Activated naive CD4-positive, alpha-beta T cell treated with anti-CD3 and anti-CD28 coated beads, Interleukin-2, amount 10 ng/mL, durations not matched to agents 7 days and 5 days (primary cell): Measurements from ENCODE around the gene FRAS1.
"Not testable (repeated sequence)": the region's sequence is repeated elsewhere in the genome, so short reads cannot be mapped to it uniquely, and the experiment has no call there.

ENCODE experiments used
- CTCF ChIA-PET: fragments of 350-600 bp; sonication (Branson Sonifier 250); formaldehyde crosslinking; loops from one replicate; lab custom pipeline; 2021; ENCODE audit warnings: antibody characterized with exemption; lab: Charles Lee
- DNase-seq: peaks from one replicate; pipeline ENCODE4 v3.0.0-alpha.2; 2020
- H3K27ac Mint-ChIP-seq: one replicate; pipeline ENCODE4 v1.8.0; 2021; ENCODE audit warnings: mild to moderate bottlenecking, moderate library complexity, mixed read lengths
- H3K27me3 Mint-ChIP-seq: one replicate; pipeline ENCODE4 v1.8.0; 2021; ENCODE audit warnings: mild to moderate bottlenecking, mixed read lengths
- H3K36me3 Mint-ChIP-seq: one replicate; pipeline ENCODE4 v1.8.0; 2021; ENCODE audit warnings: mixed read lengths
- H3K4me1 Mint-ChIP-seq: one replicate; pipeline ENCODE4 v1.8.0; 2021; ENCODE audit warnings: mixed read lengths
- H3K4me3 Mint-ChIP-seq: one replicate; pipeline ENCODE4 v1.8.0; 2021; ENCODE audit warnings: mild to moderate bottlenecking, moderate library complexity, mixed read lengths
- H3K9me3 Mint-ChIP-seq: one replicate; pipeline ENCODE4 v1.8.0; 2021; ENCODE audit warnings: mixed read lengths

The FRAS1 gene

GRCh38 chr4:78545275-78546246 is 488.4 kb downstream of the FRAS1 start:
- Mint-ChIP-seq H3K4me3 (no peak overlapping the region), H3K27me3 (peaks cover 26% of the 10 kb centered on the region), H3K4me1 (no peaks in the 10 kb centered on the region), H3K27ac (no peak overlapping the region), H3K9me3 (no peaks in the 10 kb centered on the region), H3K36me3 (no peaks in the 10 kb centered on the region)
- no peak for DNase-seq
- CTCF ChIA-PET, result no interaction called here

DNA sequence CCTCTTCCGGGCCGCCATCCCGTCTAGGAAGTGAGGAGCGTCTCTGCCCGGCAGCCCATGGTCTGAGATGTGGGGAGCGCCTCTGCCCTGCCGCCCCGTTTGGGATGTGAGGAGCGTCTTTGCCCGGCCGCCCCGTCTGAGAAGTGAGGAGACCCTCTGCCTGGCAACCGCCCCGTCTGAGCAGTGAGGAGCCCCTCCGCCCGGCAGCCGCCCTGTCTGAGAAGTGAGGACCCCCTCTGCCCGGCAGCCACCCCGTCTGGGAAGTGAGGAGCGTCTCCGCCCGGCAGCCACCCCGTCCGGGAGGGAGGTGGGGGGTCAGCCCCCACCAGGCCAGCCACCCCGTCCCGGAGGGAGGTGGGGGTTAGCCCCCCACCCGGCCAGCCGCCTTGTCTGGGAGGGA is 490.8 kb downstream of the FRAS1 start:
- peaks cover 13% of the 10 kb centered on the region for H3K4me1 Mint-ChIP-seq
- DNase-seq, H3K36me3 Mint-ChIP-seq, H3K27ac Mint-ChIP-seq, H3K4me3 Mint-ChIP-seq, H3K9me3 Mint-ChIP-seq, CTCF ChIA-PET: not testable (repeated sequence)
- H3K27me3 Mint-ChIP-seq, result peaks cover 38% of the 10 kb centered on the region

- H3K27ac Mint-ChIP-seq, H3K4me3 Mint-ChIP-seq, H3K9me3 Mint-ChIP-seq, H3K36me3 Mint-ChIP-seq, CTCF ChIA-PET, DNase-seq: not testable (repeated sequence)
- Mint-ChIP-seq H3K4me1 (peaks cover 17% of the 10 kb centered on the region), H3K27me3 (peaks cover 34% of the 10 kb centered on the region)
Measured at GRCh38 chr4:78548889-78549288, 491.8 kb downstream of the FRAS1 start.

GRCh38 chr4:78551420-78552351 is 494.6 kb downstream of the FRAS1 start, which contains the start of gene ANXA3:
TSS of gene ANXA3 (plus strand) at chr4:78551770. CDS start at chr4:78554474, 2,704 bp downstream.
- Mint-ChIP-seq H3K4me1 (peaks cover 17% of the 10 kb centered on the region), H3K27me3 (peaks cover 41% of the 10 kb centered on the region), H3K4me3 (peak within 1 kb of the TSS; percentile 77), H3K36me3 (peaks cover 3% of the 10 kb centered on the region), H3K27ac (no peak within 1 kb of the TSS), H3K9me3 (no peaks in the 10 kb centered on the region)
- DNase-seq, result peak; percentile 48
- CTCF ChIA-PET, result interaction anchor here (1.0 kb wide), 1 partner anchor 59 kb away, joined by 4 read pairs; no protein-coding TSS in a partner anchor

DNA sequence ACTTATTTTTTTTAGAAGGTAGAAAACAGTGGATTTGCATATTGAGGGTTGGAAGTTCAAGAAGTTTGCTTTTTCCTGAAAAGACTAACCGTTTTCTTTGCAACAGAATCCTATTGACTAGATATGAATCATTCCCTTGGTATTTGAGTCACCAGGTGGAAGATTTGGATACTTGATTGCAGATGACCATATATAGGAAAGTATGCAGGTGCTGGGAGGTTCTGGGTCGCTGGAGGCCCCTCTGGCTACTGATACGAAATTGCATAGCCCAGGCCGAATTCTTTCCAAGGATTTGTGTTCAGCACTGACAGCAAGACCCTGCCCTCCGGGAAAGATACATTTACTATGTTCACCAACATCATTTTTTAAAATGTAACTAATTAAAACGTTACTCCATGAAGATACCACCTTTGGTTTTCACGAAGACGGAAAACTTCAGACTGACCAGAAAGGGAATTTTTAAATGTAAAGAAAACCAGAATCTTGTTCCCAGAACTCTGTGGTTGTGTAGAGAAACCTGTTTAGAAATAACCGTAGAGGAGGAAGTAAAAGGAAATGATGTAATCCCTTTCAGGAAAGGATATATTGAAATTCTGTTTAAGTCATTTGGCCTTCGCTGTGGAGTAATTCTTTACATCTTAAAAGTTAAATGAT is 495.4 kb downstream of the FRAS1 start:
- no peak overlapping the region for H3K27ac Mint-ChIP-seq
- no peak for DNase-seq
- CTCF ChIA-PET, result no interaction called here
- peaks cover 2% of the 10 kb centered on the region for H3K9me3 Mint-ChIP-seq
- peak overlapping the region; percentile 16 for H3K4me3 Mint-ChIP-seq
- peaks cover 3% of the 10 kb centered on the region for H3K36me3 Mint-ChIP-seq
- peaks cover 17% of the 10 kb centered on the region for H3K4me1 Mint-ChIP-seq
- H3K27me3 Mint-ChIP-seq, result peaks cover 47% of the 10 kb centered on the region

DNA sequence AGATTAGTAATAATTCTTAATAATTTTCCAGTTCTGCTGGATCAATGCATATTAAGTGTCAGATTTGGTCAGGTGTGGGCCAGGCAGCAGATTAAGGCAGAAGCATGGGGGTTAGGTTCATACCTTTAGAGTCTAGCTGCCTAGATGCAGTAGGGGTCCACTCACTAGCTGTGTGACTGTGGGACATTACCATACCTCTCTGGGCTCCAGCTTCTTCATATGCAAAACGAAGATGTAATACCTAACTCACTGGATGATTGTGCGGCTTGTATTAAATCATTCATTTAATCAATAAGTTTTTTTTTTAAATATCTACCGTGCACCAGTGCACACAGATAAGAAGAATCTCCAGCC is 495.9 kb downstream of the FRAS1 start:
- no peak for DNase-seq
- peaks cover 2% of the 10 kb centered on the region for H3K9me3 Mint-ChIP-seq
- CTCF ChIA-PET, result no interaction called here
- H3K27ac Mint-ChIP-seq, result no peak overlapping the region
- H3K36me3 Mint-ChIP-seq, result peaks cover 3% of the 10 kb centered on the region
- H3K4me1 Mint-ChIP-seq, result peaks cover 17% of the 10 kb centered on the region
- no peak overlapping the region for H3K4me3 Mint-ChIP-seq
- H3K27me3 Mint-ChIP-seq, result peaks cover 43% of the 10 kb centered on the region

DNA sequence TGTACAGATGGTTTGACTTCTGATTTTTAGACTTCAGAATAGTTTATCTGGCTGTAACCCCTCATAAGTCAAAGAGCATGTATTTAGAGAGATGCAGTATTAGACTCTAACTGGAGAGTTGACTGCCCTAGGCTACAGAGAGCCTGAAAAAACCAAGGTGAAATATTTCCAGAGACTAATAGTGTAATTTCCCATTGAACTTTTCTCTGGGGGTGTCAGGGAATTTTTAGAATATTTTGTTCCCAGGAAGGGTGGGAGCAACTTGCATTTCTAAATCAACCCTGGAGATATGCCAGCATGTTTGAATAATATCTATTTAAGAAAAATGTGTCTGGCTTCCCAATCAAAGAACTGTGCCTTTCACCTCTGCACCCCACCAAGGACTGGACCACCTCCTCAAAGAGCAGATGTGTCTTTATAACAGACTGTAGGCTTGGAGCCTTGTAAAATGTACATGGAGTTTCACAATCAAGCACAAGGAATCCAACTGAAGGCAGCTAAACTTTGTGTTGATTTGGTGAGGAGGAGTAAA is 496.5 kb downstream of the FRAS1 start:
- Mint-ChIP-seq H3K27ac (no peak overlapping the region), H3K4me3 (no peak overlapping the region), H3K27me3 (peaks cover 43% of the 10 kb centered on the region), H3K36me3 (peaks cover 3% of the 10 kb centered on the region), H3K9me3 (peaks cover 2% of the 10 kb centered on the region), H3K4me1 (peaks cover 17% of the 10 kb centered on the region)
- CTCF ChIA-PET, result no interaction called here
- no peak for DNase-seq

DNA sequence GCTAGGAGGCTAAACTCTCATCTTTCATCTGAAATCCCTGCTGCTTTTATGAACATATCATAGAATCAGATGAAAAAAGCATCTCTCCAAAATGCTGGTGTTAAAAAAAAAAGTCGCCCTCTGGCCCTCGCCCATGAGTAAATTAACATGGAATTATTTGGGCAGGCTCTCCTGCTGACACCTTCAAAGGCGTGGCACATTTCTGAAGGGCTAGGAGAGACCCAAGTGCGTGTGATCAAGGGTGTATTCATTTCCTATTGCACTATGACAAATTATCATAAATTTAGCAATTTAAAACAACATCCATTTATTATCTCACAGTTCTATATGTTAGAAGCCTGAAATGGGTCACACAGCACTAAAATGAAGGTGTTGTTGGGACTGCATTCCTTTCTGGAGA is 499.5 kb downstream of the FRAS1 start:
- CTCF ChIA-PET, result no interaction called here
- Mint-ChIP-seq H3K27ac (no peak overlapping the region), H3K27me3 (peaks cover 36% of the 10 kb centered on the region)

DNA sequence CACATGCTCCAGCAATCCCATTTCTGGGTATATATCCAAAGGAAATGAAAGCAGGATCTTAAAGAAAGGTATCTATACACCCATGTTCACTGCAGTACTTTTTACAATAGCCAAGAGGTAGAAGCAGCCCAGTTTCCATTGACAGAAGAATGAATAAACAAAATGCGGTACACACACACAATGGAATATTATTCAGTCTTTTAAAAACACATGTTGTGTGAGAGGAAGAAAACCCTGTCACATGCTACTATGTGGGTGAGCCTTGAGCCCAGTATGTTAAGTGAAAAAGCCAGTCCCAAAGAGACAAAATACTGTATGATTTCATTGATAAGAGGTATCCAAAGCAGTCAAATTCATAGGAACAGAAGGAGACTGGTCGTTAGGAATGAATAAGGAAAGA is 500.7 kb downstream of the FRAS1 start:
- H3K27me3 Mint-ChIP-seq, result peaks cover 26% of the 10 kb centered on the region

More for the DNA sequence above, 499.5 kb downstream of the FRAS1 start:
- Mint-ChIP-seq H3K36me3 (no peaks in the 10 kb centered on the region), H3K4me1 (peaks cover 11% of the 10 kb centered on the region), H3K4me3 (no peak overlapping the region), H3K9me3 (peaks cover 2% of the 10 kb centered on the region)
- no peak for DNase-seq

GRCh38 chr4:78558410-78558809 is 501.3 kb downstream of the FRAS1 start:
- H3K4me3 Mint-ChIP-seq, result no peak overlapping the region
- no peaks in the 10 kb centered on the region for H3K4me1 Mint-ChIP-seq
- CTCF ChIA-PET, result no interaction called here
- H3K27me3 Mint-ChIP-seq, result peaks cover 30% of the 10 kb centered on the region
- H3K9me3 Mint-ChIP-seq, result peaks cover 2% of the 10 kb centered on the region
- no peaks in the 10 kb centered on the region for H3K36me3 Mint-ChIP-seq
- no peak overlapping the region for H3K27ac Mint-ChIP-seq
- no peak for DNase-seq

More for the DNA sequence above, 500.7 kb downstream of the FRAS1 start:
- Mint-ChIP-seq H3K4me3 (no peak overlapping the region), H3K9me3 (peaks cover 2% of the 10 kb centered on the region), H3K4me1 (peaks cover 5% of the 10 kb centered on the region), H3K27ac (no peak overlapping the region), H3K36me3 (no peaks in the 10 kb centered on the region)
- CTCF ChIA-PET, result no interaction called here
- DNase-seq, result no peak

GRCh38 chr4:78560296-78560963 is 503.3 kb downstream of the FRAS1 start:
- Mint-ChIP-seq H3K4me3 (no peak overlapping the region), H3K27me3 (peaks cover 26% of the 10 kb centered on the region), H3K27ac (no peak overlapping the region), H3K36me3 (no peaks in the 10 kb centered on the region), H3K9me3 (peaks cover 2% of the 10 kb centered on the region), H3K4me1 (no peaks in the 10 kb centered on the region)
- no peak for DNase-seq
- CTCF ChIA-PET, result no interaction called here

- CTCF ChIA-PET, result interaction anchor here (0.5 kb wide), 1 partner anchor 558 kb away, joined by 3 read pairs; no protein-coding TSS in a partner anchor
- Mint-ChIP-seq H3K4me3 (no peak overlapping the region), H3K27ac (no peak overlapping the region), H3K36me3 (no peaks in the 10 kb centered on the region), H3K9me3 (peaks cover 2% of the 10 kb centered on the region), H3K27me3 (peaks cover 23% of the 10 kb centered on the region), H3K4me1 (no peaks in the 10 kb centered on the region)
- no peak for DNase-seq
Measured at GRCh38 chr4:78561677-78562076, 504.6 kb downstream of the FRAS1 start.

GRCh38 chr4:78562687-78563086 is 505.6 kb downstream of the FRAS1 start:
- H3K27ac Mint-ChIP-seq, result no peak overlapping the region
- no peaks in the 10 kb centered on the region for H3K36me3 Mint-ChIP-seq
- CTCF ChIA-PET, result no interaction called here
- no peak overlapping the region for H3K4me3 Mint-ChIP-seq
- H3K27me3 Mint-ChIP-seq, result peaks cover 17% of the 10 kb centered on the region
- H3K9me3 Mint-ChIP-seq, result no peaks in the 10 kb centered on the region
- no peaks in the 10 kb centered on the region for H3K4me1 Mint-ChIP-seq
- DNase-seq, result no peak
